GM19023 (cell line): ENCODE data around the gene ARID4B.
"Not testable (repeated sequence)": the region's sequence is repeated elsewhere in the genome, so short reads cannot be mapped to it uniquely, and the experiment has no call there.

ENCODE experiments used
- ATAC-seq: cut with Tn5 transposase; IDR thresholded peaks from one replicate; pipeline ENCODE4 v1.9.1; 2021; ENCODE audit warnings: mild to moderate bottlenecking, moderate library complexity; ENCODE audit not compliant: unreplicated experiment

Gene ARID4B

GRCh38 chr1:235227414-235227813, 100.6 kb downstream of the ARID4B start:
- ATAC-seq, result no peak

GRCh38 chr1:235226933-235227332, 101.0 kb downstream of the ARID4B start:
- ATAC-seq, result no peak

- no peak for ATAC-seq
These were observed 102.7 kb downstream of the ARID4B start for GRCh38 chr1:235225299-235225698.

- ATAC-seq, result no peak
These were observed 106.2 kb downstream of the ARID4B start for GRCh38 chr1:235221653-235222375.

- no peak for ATAC-seq
These were observed 112.5 kb downstream of the ARID4B start for GRCh38 chr1:235215453-235215852.

- ATAC-seq, result not testable (repeated sequence)
These were observed 113.0 kb downstream of the ARID4B start for GRCh38 chr1:235214962-235215361.

- ATAC-seq, result no peak
These were observed 114.2 kb downstream of the ARID4B start for GRCh38 chr1:235213752-235214151.

- no peak for ATAC-seq
These were observed 116.5 kb downstream of the ARID4B start for GRCh38 chr1:235211517-235211916.

- ATAC-seq, result no peak
These were observed 120.8 kb downstream of the ARID4B start for GRCh38 chr1:235207209-235207565.

- no peak for ATAC-seq
These were observed 121.3 kb downstream of the ARID4B start for GRCh38 chr1:235206533-235207208.

GRCh38 chr1:235205687-235206086, 122.3 kb downstream of the ARID4B start:
- ATAC-seq, result no peak

- ATAC-seq, result no peak
These were observed 124.6 kb downstream of the ARID4B start for GRCh38 chr1:235203428-235203827.

- not testable (repeated sequence) for ATAC-seq
These were observed 125.5 kb downstream of the ARID4B start for GRCh38 chr1:235202447-235202846.

- no peak for ATAC-seq
These were observed 128.5 kb downstream of the ARID4B start for GRCh38 chr1:235199441-235199840.

- no peak for ATAC-seq
These were observed 137.5 kb downstream of the ARID4B start for GRCh38 chr1:235190431-235190830.

GRCh38 chr1:235187316-235187715, 140.7 kb downstream of the ARID4B start:
- no peak for ATAC-seq

GRCh38 chr1:235181561-235182245, 146.3 kb downstream of the ARID4B start:
- ATAC-seq, result no peak

- ATAC-seq, result no peak
These were observed 147.0 kb downstream of the ARID4B start for GRCh38 chr1:235180916-235181460.

GRCh38 chr1:235176486-235176885, 151.5 kb downstream of the ARID4B start:
- no peak for ATAC-seq

- no peak for ATAC-seq
These were observed 158.0 kb downstream of the ARID4B start for GRCh38 chr1:235169986-235170385.

GRCh38 chr1:235168375-235168774, 159.6 kb downstream of the ARID4B start:
- no peak for ATAC-seq
